ENCODE results near the gene ADAMTS18.
"Not testable (repeated sequence)": the region's sequence is repeated elsewhere in the genome, so short reads cannot be mapped to it uniquely, and the experiment has no call there.

ADAMTS18 gene

DNA sequence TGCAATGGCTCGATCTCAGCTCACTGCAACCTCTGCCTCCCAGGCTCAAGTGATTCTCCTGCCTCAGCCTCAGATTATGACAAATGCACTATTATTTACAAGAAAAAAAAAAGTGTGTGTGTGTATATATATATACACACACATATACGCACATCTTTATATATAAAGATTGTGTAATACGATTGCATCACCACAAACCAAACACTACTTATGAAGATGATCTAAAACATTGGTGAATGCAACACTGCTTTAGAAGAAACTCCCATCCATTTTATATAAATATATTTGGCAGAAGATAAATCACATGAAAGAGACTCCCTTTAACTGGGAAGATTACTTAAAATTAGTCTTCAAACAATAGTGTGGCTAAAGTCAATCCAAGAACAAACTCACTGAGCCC, 138.9 kb downstream of the ADAMTS18 start:
- Histone ChIP-seq H3K9me3 (ENCODE audit: control insufficient read depth, insufficient read depth, low read length) (no peaks in the 10 kb centered on the region), H3K27ac (ENCODE audit: low read length) (no peak overlapping the region), H3K4me1 (ENCODE audit: control insufficient read depth, insufficient read depth, low read length) (no peaks in the 10 kb centered on the region), H3K36me3 (ENCODE audit: control insufficient read depth, insufficient read depth, low read length) (no peaks in the 10 kb centered on the region), H3K4me3 (ENCODE audit: low read length) (no peak overlapping the region), H3K27me3 (ENCODE audit: control insufficient read depth, insufficient read depth, low read length) (no peaks in the 10 kb centered on the region)
- no peak for DNase-seq (ENCODE audit: low read depth, low spot score)
- WGBS (ENCODE audit: insufficient coverage, insufficient read length), result no CpG with 5 or more reads among the region's 3 CpGs

- Histone ChIP-seq H3K27me3 (ENCODE audit: control insufficient read depth, insufficient read depth, low read length) (no peaks in the 10 kb centered on the region), H3K9me3 (ENCODE audit: control insufficient read depth, insufficient read depth, low read length) (no peaks in the 10 kb centered on the region), H3K4me1 (ENCODE audit: control insufficient read depth, insufficient read depth, low read length) (no peaks in the 10 kb centered on the region), H3K4me3 (ENCODE audit: low read length) (no peak overlapping the region), H3K36me3 (ENCODE audit: control insufficient read depth, insufficient read depth, low read length) (no peaks in the 10 kb centered on the region), H3K27ac (ENCODE audit: low read length) (no peak overlapping the region)
- no CpG with 5 or more reads among the region's 10 CpGs for WGBS (ENCODE audit: insufficient coverage, insufficient read length)
- DNase-seq (ENCODE audit: low read depth, low spot score), result no peak
Observed at GRCh38 chr16:77290451-77291115, 144.3 kb downstream of the ADAMTS18 start.

GRCh38 chr16:77289331-77289809, 145.5 kb downstream of the ADAMTS18 start:
- WGBS (ENCODE audit: insufficient coverage, insufficient read length), result no CpG with 5 or more reads among the region's 2 CpGs

GRCh38 chr16:77288222-77288621, 146.6 kb downstream of the ADAMTS18 start:
- Histone ChIP-seq H3K27ac (ENCODE audit: low read length) (no peak overlapping the region), H3K9me3 (ENCODE audit: control insufficient read depth, insufficient read depth, low read length) (no peaks in the 10 kb centered on the region), H3K4me3 (ENCODE audit: low read length) (no peak overlapping the region), H3K36me3 (ENCODE audit: control insufficient read depth, insufficient read depth, low read length) (no peaks in the 10 kb centered on the region), H3K27me3 (ENCODE audit: control insufficient read depth, insufficient read depth, low read length) (no peaks in the 10 kb centered on the region), H3K4me1 (ENCODE audit: control insufficient read depth, insufficient read depth, low read length) (no peaks in the 10 kb centered on the region)
- no CpG with 5 or more reads among the region's 3 CpGs for WGBS (ENCODE audit: insufficient coverage, insufficient read length)
- no peak for DNase-seq (ENCODE audit: low read depth, low spot score)

More at GRCh38 chr16:77289331-77289809, 145.5 kb downstream of the ADAMTS18 start:
- Histone ChIP-seq H3K36me3 (ENCODE audit: control insufficient read depth, insufficient read depth, low read length) (no peaks in the 10 kb centered on the region), H3K27ac (ENCODE audit: low read length) (no peak overlapping the region), H3K4me1 (ENCODE audit: control insufficient read depth, insufficient read depth, low read length) (no peaks in the 10 kb centered on the region), H3K27me3 (ENCODE audit: control insufficient read depth, insufficient read depth, low read length) (no peaks in the 10 kb centered on the region), H3K9me3 (ENCODE audit: control insufficient read depth, insufficient read depth, low read length) (no peaks in the 10 kb centered on the region), H3K4me3 (ENCODE audit: low read length) (no peak overlapping the region)
- no peak for DNase-seq (ENCODE audit: low read depth, low spot score)

- no peaks in the 10 kb centered on the region for H3K36me3 ChIP-seq (ENCODE audit: control insufficient read depth, insufficient read depth, low read length)
- DNase-seq (ENCODE audit: low read depth, low spot score), result no peak
- no CpG with 5 or more reads among the region's 5 CpGs for WGBS (ENCODE audit: insufficient coverage, insufficient read length)
- H3K27ac ChIP-seq (ENCODE audit: low read length), result no peak overlapping the region
- no peak overlapping the region for H3K4me3 ChIP-seq (ENCODE audit: low read length)
- H3K27me3 ChIP-seq (ENCODE audit: control insufficient read depth, insufficient read depth, low read length), result no peaks in the 10 kb centered on the region
- no peaks in the 10 kb centered on the region for H3K9me3 ChIP-seq (ENCODE audit: control insufficient read depth, insufficient read depth, low read length)
- no peaks in the 10 kb centered on the region for H3K4me1 ChIP-seq (ENCODE audit: control insufficient read depth, insufficient read depth, low read length)
Observed at GRCh38 chr16:77285676-77286075, 149.2 kb downstream of the ADAMTS18 start.

DNA sequence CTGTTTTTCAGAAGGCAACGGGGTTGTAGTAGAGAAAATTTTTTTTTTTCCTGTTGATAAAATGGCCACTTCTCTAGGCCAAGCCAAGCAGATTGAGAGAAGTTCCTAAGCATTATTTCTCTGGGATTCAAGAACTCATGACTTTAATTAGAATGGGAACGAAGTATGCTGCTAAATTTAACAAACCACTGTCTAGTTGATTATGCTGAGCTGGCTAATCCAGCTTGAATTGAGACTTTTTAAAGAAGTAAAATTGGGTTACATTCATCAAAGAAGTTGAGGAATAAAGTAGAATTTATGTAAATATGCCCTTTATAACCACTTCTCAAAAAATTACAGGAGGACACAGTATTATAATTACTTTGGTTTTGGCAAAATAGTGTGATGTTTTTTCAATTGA, 152.5 kb downstream of the ADAMTS18 start:
- H3K27me3 ChIP-seq (ENCODE audit: control insufficient read depth, insufficient read depth, low read length), result no peaks in the 10 kb centered on the region
- no peaks in the 10 kb centered on the region for H3K36me3 ChIP-seq (ENCODE audit: control insufficient read depth, insufficient read depth, low read length)
- no peak for DNase-seq (ENCODE audit: low read depth, low spot score)
- no CpG with 5 or more reads among the region's 2 CpGs for WGBS (ENCODE audit: insufficient coverage, insufficient read length)
- H3K9me3 ChIP-seq (ENCODE audit: control insufficient read depth, insufficient read depth, low read length), result no peaks in the 10 kb centered on the region
- no peak overlapping the region for H3K27ac ChIP-seq (ENCODE audit: low read length)
- no peaks in the 10 kb centered on the region for H3K4me1 ChIP-seq (ENCODE audit: control insufficient read depth, insufficient read depth, low read length)
- H3K4me3 ChIP-seq (ENCODE audit: low read length), result no peak overlapping the region

DNA sequence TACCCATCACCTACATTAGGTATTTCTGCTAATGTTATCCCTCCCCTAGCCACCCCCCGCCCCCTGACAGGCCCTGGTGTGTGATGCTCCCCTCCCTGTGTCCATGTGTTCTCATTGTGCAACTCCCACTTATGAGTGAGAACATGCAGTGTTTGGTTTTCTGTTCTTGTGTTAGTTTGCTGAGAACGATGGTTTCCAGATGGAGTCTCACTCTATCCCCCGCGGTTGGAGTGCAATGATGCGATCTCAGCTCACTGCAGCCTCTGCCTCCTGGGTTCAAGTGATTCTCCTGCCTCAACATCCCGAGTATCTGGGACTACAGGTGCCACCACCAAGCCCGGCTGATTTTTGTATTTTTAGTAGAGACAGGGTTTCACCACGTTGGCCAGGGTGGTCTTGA, 155.5 kb downstream of the ADAMTS18 start:
- H3K36me3 ChIP-seq (ENCODE audit: control insufficient read depth, insufficient read depth, low read length); H3K27ac ChIP-seq (ENCODE audit: low read length); H3K9me3 ChIP-seq (ENCODE audit: control insufficient read depth, insufficient read depth, low read length); H3K27me3 ChIP-seq (ENCODE audit: control insufficient read depth, insufficient read depth, low read length); DNase-seq (ENCODE audit: low read depth, low spot score); H3K4me3 ChIP-seq (ENCODE audit: low read length); H3K4me1 ChIP-seq (ENCODE audit: control insufficient read depth, insufficient read depth, low read length): not testable (repeated sequence)
- WGBS (ENCODE audit: insufficient coverage, insufficient read length), result no CpG with 5 or more reads among the region's 8 CpGs

DNA sequence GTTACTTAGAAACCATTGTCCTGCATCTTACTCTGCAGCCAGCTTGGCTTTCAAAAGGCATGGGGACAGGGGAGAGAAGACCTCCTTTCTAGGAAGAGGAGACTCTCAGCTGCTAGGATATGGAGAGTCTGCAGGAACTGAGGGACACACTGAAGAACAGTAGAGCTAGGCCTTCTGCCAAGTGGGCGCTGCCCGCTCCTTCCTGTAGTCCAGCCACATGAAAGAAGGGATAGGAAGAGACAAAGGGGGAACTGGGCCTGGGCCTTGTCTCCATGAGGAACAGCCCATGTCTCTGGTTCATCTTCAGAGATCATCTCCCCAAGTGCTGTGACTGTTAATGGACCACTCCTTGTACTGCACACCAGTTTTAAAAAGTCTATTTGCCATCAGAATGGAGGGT, 157.3 kb downstream of the ADAMTS18 start:
- no peak overlapping the region for H3K4me3 ChIP-seq (ENCODE audit: low read length)
- H3K36me3 ChIP-seq (ENCODE audit: control insufficient read depth, insufficient read depth, low read length), result no peaks in the 10 kb centered on the region
- H3K4me1 ChIP-seq (ENCODE audit: control insufficient read depth, insufficient read depth, low read length), result peaks cover 1% of the 10 kb centered on the region; the same call in 1 of the 2 replicates
- no CpG with 5 or more reads among the region's 2 CpGs for WGBS (ENCODE audit: insufficient coverage, insufficient read length)
- no peak for DNase-seq (ENCODE audit: low read depth, low spot score)
- no peaks in the 10 kb centered on the region for H3K9me3 ChIP-seq (ENCODE audit: control insufficient read depth, insufficient read depth, low read length)
- no peak overlapping the region for H3K27ac ChIP-seq (ENCODE audit: low read length)
- H3K27me3 ChIP-seq (ENCODE audit: control insufficient read depth, insufficient read depth, low read length), result no peaks in the 10 kb centered on the region

- DNase-seq (ENCODE audit: low read depth, low spot score), result no peak
- Histone ChIP-seq H3K36me3 (ENCODE audit: control insufficient read depth, insufficient read depth, low read length) (no peaks in the 10 kb centered on the region), H3K9me3 (ENCODE audit: control insufficient read depth, insufficient read depth, low read length) (no peaks in the 10 kb centered on the region), H3K27ac (ENCODE audit: low read length) (no peak overlapping the region), H3K4me1 (ENCODE audit: control insufficient read depth, insufficient read depth, low read length) (peaks cover 1% of the 10 kb centered on the region; the same call in 1 of the 2 replicates), H3K27me3 (ENCODE audit: control insufficient read depth, insufficient read depth, low read length) (no peaks in the 10 kb centered on the region), H3K4me3 (ENCODE audit: low read length) (no peak overlapping the region)
- WGBS (ENCODE audit: insufficient coverage, insufficient read length), result no CpG with 5 or more reads among the region's 2 CpGs
Observed at GRCh38 chr16:77277141-77277540, 157.7 kb downstream of the ADAMTS18 start.

DNA sequence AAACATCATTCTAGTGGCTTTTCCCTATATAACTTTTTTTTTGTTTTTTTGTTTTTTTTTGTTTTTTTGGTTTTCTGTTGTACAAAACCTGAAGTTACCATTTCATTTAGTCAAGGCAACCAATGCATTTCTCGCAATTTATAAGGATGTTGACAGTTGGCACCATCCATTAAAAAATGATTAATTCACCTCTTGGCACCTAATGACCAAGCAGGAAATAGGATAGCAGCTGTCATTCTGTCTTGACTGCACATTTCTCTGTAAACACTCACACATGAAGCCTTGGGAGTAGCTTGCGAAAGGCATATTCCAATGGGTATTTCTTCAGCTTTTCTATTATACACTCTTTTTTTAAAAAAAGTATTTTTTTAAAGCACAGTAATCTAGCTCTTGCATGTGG, 158.2 kb downstream of the ADAMTS18 start:
- Histone ChIP-seq H3K27ac (ENCODE audit: low read length) (no peak overlapping the region), H3K4me1 (ENCODE audit: control insufficient read depth, insufficient read depth, low read length) (peaks cover 1% of the 10 kb centered on the region; the same call in 1 of the 2 replicates), H3K36me3 (ENCODE audit: control insufficient read depth, insufficient read depth, low read length) (no peaks in the 10 kb centered on the region), H3K4me3 (ENCODE audit: low read length) (no peak overlapping the region), H3K27me3 (ENCODE audit: control insufficient read depth, insufficient read depth, low read length) (no peaks in the 10 kb centered on the region), H3K9me3 (ENCODE audit: control insufficient read depth, insufficient read depth, low read length) (no peaks in the 10 kb centered on the region)
- WGBS (ENCODE audit: insufficient coverage, insufficient read length), result no CpG with 5 or more reads among the region's 2 CpGs
- DNase-seq (ENCODE audit: low read depth, low spot score), result no peak

DNA sequence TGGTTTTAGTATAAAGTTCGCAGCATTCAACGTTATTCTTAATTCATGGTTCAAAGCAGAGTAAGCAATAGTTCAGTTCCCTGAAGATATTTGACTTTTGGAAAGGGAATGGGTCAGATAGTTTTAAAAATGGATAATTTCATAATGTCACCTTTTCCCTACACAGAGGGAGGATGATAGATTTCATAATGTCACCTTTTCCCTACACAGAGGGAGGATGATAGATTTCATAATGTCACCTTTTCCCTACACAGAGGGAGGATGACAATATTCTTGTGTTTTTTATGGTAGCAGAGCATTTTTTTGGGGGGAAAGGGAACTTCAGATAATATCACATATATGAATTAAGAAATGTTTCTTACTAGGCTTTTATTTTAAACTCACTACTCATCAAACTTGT, 159.5 kb downstream of the ADAMTS18 start:
- DNase-seq (ENCODE audit: low read depth, low spot score); H3K27ac ChIP-seq (ENCODE audit: low read length); H3K36me3 ChIP-seq (ENCODE audit: control insufficient read depth, insufficient read depth, low read length); H3K4me1 ChIP-seq (ENCODE audit: control insufficient read depth, insufficient read depth, low read length); H3K9me3 ChIP-seq (ENCODE audit: control insufficient read depth, insufficient read depth, low read length); H3K27me3 ChIP-seq (ENCODE audit: control insufficient read depth, insufficient read depth, low read length); H3K4me3 ChIP-seq (ENCODE audit: low read length): not testable (repeated sequence)
- WGBS (ENCODE audit: insufficient coverage, insufficient read length), result no CpG with 5 or more reads among the region's 2 CpGs
